ENCODE data around the gene RNF144B.
"Not testable (repeated sequence)": the region's sequence is repeated elsewhere in the genome, so short reads cannot be mapped to it uniquely, and the experiment has no call there.

Gene RNF144B

DNA sequence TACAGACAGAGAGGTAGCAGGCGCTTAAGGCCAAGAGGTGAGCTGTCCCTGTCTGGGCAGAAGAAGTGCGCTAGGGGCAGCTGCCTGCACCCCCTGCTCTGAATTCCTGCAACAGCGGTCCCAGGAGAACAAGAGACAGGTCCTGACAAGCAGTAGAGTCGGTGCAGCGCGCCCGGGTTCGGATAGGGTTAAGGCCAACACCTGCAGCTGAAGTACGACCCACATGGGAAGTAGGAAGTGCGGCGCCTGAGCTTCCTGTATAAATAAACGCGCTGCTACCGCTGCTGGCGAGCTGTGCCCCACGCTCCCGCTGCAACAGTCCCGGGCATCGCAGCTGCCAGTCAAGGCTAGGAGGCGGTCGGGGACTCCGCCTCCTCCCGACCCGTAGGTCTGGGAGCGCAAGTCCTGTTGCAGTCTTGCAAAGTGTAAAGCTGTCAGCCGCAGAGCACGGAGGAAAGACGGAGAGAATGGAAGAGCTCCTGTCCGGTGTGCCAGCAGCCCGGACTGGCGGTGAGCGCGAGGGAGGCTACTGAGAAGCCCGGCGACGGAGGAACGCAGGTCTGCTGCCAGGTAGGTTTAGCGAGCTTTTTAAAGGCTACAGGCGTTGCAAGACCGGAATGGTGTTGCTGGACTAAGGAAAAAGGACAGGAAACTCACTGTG is at the start of gene RNF144B:
TSS of gene RNF144B (plus strand) at position 290 of the 661 bp plus-strand sequence. CDS start 12,185 bp downstream, outside the sequence.
- DNase-seq: peak; percentile 79

DNA sequence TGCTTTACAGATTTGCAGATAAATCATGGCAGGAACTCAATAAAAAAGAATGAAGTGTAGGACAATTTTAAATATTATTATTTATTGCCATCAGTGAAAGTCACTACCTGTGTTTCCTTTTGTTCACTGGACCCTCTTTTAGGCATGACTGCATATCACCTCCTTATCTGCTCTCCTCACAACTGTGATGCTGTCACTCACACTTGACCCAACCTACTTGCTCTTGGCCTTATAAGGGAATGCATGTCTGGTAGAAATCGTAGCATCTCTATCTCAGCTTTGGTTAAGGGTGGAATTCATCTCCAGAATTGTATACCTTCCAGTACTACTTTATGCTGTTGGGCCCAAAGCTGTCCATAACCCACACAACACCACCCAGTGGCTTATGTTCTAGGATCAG is 47.6 kb upstream of the RNF144B start:
- DNase-seq: no peak

DNA sequence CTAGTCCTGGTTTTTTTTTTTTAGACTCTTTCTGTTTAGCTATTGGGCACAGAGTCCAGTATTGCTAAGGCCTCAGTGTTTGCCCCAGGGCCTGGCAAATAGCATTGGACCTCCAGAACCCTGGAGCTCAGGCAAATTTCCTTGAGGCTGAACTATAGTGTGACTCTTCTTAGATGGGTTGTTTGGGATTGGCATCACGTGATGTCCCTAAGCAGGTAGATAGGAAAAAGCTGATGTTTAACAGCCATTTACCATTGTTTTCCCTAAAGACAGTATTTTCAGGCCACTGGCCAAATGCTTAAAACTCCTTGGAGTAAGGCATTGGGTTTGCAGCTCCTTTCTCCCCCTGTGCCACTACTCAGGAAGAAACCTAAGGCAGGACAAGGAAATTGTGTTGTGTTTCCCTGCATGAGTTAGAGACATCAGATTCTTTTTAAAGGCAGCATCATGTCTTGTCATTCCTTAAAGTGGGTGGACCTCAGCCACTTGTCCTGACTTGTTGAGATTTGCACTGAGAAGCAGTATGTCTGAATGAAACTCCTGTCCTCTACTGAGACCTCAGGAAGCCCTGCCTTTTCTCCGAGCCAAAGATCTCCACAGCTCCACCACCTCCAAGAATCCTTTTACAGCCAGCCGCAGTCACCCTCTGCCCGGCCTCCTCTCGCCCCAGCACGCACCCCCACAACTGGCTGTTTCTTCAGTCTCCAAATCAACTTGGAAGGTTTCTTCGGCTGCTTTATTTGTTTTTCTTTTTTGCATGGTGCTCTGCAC is 46.2 kb upstream of the RNF144B start:
- DNase-seq: no peak

DNA sequence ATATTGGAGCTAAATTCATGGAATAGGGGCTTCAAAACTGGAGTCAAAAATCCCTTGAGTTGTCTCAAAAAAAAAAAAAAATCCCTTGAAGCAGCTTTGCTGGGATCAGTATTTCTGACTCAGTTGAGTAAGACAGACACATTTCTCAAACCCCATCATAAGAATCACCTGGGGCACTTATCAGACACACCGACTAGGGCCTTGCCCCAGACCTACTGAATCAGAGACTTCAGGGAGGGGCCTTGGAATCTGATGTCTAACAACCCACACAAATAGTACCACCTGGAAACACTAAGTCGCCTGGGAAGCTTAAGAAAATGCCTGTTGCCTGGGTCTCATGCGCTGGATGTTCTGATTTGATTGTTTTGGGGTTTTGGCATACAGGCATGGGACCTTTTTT is 44.9 kb upstream of the RNF144B start:
- no peak for DNase-seq

DNA sequence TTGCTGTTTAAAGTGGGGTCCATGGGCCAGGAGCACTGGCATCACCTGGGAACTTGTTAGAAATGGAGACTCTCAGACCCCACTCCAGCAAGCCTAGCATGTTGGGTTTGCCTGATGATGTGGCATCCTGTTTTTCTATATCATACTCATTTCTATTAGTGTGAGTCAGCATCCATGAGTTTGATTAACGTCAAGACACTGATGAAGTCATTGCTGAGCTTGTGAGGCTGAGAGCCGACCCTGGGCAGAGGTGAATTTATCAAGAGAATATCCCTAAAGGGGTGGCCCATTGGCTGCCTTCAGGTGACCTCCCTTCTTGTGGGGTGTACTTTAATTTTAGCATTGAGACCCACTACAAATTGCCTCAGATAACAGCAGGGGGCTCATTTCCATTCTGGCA is 43.4 kb upstream of the RNF144B start:
- peak; percentile 54 for DNase-seq

DNA sequence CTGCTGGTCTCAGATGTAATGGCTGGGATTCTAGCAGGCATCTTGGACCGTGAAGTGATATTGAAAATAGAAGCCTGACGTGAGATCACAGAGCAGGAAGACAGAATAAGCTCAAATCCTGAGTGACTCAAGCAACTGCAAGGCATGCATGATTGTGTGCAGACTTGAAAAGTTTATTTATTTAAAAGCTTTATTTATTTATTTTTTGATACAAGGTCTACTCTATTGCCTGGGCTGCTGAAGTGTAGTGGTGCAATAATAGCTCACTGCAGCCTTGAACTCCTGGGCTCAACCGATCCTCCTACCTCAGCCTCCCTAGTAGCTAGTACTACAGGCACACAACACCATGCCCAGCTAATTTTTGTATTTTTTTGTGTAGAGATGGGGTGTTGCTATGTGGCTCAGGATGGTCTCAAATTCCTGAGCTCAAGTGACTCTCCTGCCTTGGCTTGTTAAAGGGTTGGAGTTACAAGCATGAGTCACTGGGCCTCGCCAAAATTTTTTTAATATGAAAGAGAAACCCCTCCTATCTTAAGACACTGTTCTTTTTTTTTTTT is 40.1 kb upstream of the RNF144B start:
- no peak for DNase-seq

DNA sequence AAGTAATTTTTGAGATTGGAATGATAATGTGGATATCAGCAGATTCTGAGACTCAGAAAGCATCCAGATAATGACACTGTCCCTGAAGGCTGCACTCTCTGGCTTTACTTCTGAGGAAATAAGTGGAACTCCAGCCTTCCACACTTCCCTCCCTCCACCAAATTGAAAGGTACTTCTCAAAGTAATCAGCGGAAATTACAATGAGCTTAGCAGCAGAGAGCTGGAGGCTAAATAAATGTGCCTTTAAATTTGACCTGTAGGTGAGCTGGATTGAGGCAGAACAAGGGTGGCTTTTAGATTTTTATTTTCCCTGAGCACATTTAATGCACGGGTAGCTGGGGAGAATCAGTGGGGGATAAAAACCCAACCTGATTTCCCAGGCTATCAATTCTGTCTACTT is 39.3 kb upstream of the RNF144B start:
- no peak for DNase-seq

DNA sequence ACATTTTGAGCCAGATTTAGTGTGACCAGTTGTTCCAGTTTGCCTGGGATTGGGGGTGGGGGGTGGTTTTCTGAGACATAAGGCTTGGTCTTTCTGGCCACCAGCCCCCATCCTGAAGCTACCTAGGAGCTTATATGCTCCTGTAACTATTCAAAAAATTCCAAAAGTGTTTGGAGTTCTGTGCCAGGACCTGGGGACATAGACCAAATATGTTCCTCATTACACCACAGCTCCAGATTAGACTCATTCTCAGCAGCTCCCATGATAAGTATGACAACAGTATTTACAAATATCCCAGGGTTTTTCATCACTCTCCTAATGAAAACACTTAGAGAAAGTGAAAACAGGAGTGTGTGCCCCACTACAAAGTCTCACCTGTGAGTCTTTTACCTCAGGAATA is 37.8 kb upstream of the RNF144B start:
- no peak for DNase-seq

DNA sequence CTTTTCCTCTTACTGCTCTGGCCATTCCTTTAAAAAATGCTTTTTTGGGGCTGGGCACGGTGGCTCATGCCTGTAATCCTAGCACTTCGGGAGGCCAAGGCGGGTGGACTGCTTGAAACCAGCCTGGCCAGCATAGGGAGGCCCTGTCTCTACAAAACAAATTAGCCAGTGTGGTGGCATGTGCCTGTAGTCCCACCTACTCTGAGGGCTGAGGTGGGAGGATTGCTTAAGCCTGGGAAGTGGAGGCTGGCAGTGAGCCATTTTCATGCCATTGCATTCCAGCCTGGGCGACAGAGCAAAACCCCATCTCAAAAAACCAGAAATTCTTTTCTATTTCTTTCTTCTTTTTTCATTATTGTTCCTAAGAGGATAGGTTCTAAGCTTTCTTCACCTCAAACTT is 36.9 kb upstream of the RNF144B start:
- DNase-seq: no peak

DNA sequence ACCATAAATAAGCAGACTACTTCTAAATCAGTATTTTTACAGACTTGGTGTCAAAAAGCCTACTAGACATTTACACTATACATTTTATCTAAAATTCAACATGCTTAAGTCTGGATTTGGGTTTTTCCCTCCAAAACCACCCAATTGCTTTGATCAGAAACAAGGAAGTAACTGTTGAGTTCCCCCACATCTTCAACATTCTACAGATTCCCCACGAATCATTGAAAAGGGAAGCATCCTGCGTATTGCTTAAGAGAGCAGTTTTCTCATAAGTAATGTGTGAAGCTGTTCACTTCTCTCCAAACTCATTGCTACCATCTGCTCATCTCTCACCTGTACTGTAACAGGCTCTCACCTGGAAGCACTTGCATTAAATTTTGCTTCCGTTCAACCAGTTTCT is 36.4 kb upstream of the RNF144B start:
- no peak for DNase-seq

DNA sequence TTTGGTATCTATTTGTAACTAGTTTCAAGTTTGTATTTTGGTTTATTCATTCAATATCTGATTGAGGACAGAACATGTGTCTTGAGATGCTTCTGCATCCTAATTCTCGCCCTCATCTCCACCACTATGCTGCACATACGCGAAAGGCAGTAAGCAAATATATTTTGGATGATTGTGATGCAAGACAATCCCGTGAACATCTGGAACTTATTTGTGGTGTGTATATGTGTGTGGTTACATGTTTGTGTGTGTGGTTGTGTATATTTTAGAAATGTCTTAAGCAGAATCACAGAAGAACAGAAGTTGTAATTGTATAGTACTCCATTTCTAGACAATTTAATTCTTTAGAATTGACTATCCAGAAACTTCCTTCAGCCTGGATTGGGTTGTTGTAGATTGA is 35.1 kb upstream of the RNF144B start:
- no peak for DNase-seq

DNA sequence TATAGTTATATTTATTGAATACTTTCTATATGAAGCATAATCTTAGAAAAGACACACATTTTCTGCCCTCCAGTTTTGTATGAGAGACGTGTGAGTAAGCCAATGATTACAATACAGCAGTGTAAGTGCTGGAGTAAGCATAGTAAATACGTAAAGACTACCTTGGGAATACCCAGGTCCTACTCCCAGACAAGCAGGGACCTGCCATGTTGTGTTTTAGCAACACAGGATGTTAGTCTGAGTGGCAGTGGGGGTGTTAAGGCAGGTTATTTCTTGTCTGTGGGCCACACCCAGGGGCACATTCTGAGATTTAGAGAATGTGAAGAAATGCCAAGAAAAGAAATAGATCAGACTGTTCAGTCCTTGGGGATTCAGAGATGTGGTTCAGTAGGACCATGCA is 34.3 kb upstream of the RNF144B start:
- DNase-seq: no peak

DNA sequence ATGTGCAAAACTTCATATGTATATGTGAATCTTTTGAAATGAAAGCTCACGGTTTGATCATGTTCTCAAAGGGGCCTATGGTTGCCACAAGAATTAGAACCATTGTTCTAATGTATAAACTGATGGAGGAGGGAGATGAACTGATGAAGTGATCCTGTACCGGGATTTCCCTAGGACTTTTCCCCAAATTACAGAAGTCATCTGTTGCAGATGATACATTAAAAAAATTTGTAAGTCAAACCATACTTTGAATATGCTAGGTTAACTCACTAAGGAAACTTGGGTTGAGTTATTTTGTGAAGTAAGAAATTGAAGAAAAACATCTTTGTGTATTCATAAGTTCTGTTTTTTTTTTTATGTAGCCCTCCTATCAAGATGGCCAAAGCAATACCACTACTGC is 33.9 kb upstream of the RNF144B start:
- no peak for DNase-seq

DNA sequence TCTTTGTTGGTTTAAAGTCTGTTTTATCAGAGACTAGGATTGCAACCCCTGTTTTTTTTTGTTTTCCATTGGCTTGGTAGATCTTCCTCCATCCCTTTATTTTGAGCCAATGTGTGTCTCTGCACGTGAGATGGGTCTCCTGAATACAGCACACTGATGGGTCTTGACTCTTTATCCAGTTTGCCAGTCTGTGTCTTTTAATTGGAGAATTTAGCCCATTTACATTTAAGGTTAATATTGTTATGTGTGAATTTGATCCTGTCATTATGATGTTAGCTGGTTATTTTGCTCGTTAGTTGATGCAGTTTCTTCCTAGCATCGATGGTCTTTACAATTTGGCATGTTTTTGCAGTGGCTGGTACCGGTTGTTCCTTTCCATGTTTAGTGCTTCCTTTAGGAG is 29.6 kb upstream of the RNF144B start:
- not testable (repeated sequence) for DNase-seq

DNA sequence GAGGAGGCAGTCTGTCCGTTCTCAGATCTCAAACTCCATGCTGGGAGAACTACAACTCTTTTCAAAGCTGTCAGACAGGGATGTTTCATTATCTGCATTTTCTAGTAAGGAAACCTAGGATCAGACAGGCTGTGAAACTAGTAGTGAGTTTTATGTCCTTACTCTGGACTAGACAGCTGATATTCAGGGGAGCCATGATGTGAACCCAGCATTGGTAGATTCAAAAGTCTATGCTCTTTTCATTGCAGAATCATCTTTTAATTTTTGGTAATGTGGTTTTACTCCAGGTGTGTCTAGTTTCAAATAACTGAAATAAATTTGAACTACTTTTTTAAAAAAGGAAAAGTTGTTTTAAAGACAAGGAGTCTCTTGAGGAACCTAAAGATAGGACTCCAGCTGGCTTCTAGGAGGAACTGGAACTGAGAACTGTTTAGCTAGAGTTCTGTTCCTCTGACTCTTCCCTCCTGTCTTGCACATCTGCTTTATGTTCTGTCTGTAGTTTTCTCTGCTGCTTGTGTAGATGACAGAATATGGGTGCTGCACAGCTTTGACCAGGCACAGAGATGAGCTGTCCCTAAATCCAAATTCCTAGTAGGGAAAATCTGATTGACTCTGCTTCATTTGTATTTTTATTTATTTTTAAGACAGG is 27.8 kb upstream of the RNF144B start:
- DNase-seq: no peak

DNA sequence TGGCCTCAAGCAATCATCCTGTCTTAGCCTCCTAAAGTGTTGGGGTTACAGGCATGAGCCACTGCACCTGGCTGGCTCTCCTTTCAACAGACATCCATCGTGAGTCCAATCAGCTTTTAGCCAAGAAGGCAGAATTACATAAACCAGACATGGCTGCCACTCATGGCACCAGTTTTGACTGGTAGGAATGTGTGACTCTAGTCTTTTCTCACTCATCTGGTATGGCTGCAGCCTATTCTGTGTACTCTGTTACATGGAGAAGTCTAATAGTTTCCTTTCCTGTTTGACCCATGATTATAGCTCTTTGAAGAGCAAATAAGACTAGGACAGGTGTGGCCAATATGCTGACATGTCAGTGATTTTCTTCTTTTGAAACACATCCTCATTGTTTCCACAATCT is 27.0 kb upstream of the RNF144B start:
- no peak for DNase-seq

DNA sequence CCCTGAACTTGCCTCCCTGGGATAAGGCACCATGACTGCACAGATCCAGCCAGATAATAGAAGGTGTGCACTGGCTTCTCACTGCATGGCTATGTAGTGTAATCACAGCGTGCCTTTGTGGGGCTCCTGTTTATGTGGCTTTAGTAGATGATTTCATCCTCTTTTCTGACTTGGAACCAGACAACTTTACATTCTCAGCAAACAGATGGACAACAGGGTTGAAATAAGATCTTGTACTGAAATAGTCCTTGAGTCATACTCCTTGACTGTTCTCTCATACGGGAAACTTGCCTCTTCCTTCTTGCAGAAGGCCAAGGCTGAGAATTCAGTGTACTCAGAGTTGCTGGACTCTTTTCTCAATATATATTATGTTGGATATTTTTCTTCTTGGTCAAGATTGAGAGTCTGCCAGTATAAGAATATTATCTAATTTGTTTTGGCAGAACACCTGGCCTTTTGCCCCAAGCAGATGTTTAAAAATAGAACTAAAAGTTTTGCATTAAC is 25.0 kb upstream of the RNF144B start:
- no peak for DNase-seq

DNA sequence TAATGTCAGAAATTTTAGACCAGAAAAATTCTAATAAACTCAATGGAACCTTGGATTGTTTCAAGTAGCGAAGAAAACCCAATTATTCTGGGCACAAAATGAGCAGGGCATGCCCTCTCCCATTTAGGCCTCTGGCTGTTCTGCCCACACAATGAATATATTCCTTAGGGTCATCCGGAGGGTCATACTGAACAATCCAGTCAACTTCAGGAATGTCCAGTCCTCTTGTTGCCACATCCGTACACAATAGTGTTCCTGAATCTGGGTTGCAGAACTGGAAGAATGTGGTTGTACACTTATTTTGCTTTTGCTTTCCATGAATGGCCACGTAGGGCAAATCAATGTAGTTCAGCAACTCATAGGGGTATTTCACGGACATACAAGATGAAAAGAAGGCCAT is 23.4 kb upstream of the RNF144B start:
- DNase-seq: no peak

DNA sequence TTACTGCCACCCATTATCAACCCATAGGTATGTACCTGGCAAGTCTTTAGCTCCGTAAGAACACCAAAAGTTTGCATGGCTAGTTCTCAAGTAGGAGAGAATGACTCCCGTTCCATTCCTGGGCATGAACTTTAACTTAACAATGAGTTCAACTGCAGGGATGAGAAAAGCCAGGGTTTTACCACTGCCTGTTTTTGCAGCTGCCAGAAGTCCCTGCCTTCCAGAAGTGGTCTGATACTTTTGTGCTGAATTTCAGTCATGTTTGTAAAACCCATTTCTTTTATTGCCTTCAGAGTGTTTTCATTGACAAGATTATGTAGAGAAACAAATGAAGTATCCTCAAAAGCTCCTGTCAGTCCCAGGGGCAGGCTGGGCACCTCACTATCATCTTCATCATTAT is 22.6 kb upstream of the RNF144B start:
- not testable (repeated sequence) for DNase-seq

DNA sequence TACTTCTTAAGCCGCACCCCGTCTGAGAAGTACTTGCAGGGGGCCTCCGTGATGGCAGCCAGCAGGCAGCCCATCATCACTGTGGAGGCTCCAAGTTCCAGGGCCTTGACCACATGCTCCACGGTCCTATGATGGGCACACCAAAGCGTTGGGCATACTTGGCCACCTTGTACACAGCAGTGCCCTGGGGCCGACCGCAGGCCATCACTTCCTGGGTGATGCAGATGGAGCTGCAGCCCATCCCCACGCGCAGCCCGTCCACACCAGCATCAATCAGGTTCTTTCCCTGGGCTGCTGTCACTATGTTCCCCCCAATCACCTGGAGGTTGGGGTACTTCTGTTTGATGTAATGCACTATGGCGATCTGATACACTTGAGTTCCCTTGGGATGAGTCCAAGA is 19.8 kb upstream of the RNF144B start:
- DNase-seq: no peak

DNA sequence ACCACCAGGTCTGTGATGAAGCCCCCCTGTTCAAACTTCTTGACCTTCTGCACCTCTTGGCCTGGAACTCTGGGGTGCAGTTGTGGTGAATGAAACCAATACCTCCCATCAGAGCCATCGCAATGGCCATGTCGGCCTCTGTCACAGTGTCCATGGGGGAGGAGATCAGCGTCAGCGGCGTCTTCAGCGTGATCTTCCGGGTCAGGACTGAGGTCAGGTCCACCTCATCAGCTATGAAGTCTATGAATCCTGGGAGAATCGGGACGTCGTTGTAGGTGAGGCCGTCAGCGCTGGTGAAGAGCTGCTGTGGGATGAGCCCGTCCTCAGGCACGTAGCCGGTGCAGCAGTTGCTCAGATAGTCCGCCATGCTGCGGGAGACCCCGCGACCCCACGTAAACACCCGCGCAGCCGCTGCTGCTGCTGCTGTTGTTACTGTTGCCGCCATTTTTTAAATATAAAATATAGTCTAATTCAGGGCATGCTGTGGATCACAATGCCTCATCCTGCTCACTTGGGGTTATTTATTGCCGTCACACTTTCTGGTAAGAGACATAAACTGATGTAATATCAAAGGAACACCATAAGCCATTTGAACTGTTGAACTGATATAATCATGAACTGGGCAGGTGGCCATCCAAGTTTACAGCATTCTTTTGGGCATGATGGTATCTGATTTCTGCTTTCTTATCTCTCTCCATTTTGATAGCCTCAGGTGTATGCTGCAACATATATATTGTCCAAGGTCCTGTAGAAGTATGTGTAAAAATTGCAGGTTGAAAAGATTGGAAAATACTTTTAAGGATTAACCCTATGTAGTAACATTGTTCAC is 18.7 kb upstream of the RNF144B start:
- DNase-seq: no peak

DNA sequence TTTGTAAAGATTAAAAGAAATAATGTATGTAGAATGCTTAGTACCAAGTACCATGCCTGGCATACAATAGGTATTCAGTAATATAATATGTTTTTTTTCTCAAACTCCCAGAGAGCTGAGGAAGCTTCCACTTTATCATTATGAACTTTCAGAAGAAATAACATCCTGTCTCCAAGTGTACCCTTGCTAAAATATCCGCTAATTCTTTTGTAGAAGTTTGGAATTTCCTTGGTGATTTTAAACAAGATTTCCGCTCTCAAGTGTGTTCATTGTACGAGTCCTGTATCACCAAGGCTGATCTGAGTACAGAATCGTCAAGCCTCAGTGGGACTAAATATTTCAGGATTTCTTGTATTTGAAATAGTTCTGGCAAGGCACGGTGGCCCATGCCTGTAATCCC is 16.1 kb upstream of the RNF144B start:
- no peak for DNase-seq

DNA sequence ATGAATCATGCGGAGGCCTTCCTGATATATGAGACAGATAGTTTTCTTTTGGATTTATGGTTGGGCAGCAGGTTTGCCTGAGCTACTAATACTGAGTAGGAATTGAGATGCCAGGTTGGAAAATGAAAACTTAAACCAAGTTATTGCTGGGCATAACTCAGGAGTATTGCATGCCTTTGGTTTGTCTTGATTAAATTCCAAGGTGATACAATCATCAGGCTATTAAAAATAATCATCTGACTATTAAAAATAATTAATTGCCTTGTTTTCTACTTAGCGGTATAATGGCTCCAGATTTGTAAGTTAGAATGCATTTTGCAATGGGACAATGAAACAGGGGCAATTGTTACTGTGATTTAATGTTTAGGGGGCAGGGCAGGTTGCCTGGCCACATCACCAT is 15.5 kb upstream of the RNF144B start:
- DNase-seq: no peak

Measured in activated CD8-positive, alpha-beta memory T cell treated with anti-CD3 and anti-CD28 coated beads, Interleukin-2, amount 50 U/mL, for 48 hours (primary cell).